A549 (cell line): ENCODE measurements around the gene SLC36A1. TPM values are rescaled to one million over a fixed set of nuclear protein-coding genes. Genes with fewer than 3 reads are reported as not detected.
A peak's percentile ranks its signal among the peaks of the same experiment; 100 is the strongest.

ENCODE experiments used
- ATAC-seq, 2 experiments: fragments of 200-7000 bp in 1 of 2; fragments of >200 bp in 1 of 2; cut with Nextera tagmentation in 1 of 2; cut with Tn5 transposase in 1 of 2; 3 replicates each; pipeline versions ENCODE4 v1.8.0 to v1.9.1; 2018 to 2020; ENCODE audit warnings: mild to moderate bottlenecking in 1 of 2, moderate library complexity in 1 of 2
- CTCF ChIA-PET: fragments of 300-600 bp; sonication (Branson Sonifier 250); formaldehyde crosslinking; extraction: SDS; loops from one replicate; lab custom pipeline; 2021; ENCODE audit warnings: antibody characterized with exemption, inconsistent platforms; lab: Yijun Ruan, JAX
- POLR2A ChIA-PET: fragments of 350-600 bp; formaldehyde crosslinking; extraction: SDS; loops from one replicate; lab custom pipeline; 2021; ENCODE audit warnings: antibody characterized with exemption, inconsistent platforms; lab: Yijun Ruan, JAX
- DNase-seq, 2 experiments: peaks; one replicate each; pipeline versions ENCODE4 v3.0.0 to v3.0.0-alpha.2; 2011 to 2016; ENCODE audit warnings: low read depth in 1 of 2, low spot score in 1 of 2
- FAIRE-seq: peaks from 2 replicates; lab custom pipeline; 2011; peaks lifted over from hg19 to GRCh38; lab: Jason Lieb, UNC
- H3K27ac ChIP-seq, 2 experiments: fragments of >200 bp; sonication (Bioruptor Twin); formaldehyde crosslinking; 3 replicates each; pipeline ENCODE4 v1.5.1; 2016 to 2017
- H3K4me1 ChIP-seq: fragments of >200 bp; sonication (Bioruptor Twin); formaldehyde crosslinking; 3 replicates; pipeline ENCODE4 v1.6.1; 2016
- H3K4me2 ChIP-seq: fragments of >200 bp; sonication (Bioruptor Twin); formaldehyde crosslinking; 3 replicates; pipeline ENCODE4 v1.6.1; 2016
- H3K4me3 ChIP-seq: fragments of >200 bp; sonication (Bioruptor Twin); formaldehyde crosslinking; 3 replicates; pipeline ENCODE4 v1.5.1; 2016
- H3K9me3 ChIP-seq: fragments of >200 bp; sonication (Bioruptor Twin); formaldehyde crosslinking; 3 replicates; pipeline ENCODE4 v1.6.1; 2016
- BHLHE40 ChIP-seq: IDR thresholded peaks from 2 replicates; pipeline ENCODE4 v1.6.1; 2012; ENCODE audit warnings: low read depth, low read length, inconsistent platforms
- CBX2 ChIP-seq: fragments of 200-600 bp; sonication (generic); IDR thresholded peaks from 2 replicates; pipeline ENCODE4 v1.6.1; 2016; ENCODE audit warnings: low read depth, mild to moderate bottlenecking, borderline replicate concordance
- CBX8 ChIP-seq: fragments of 200-600 bp; sonication (generic); IDR thresholded peaks from 2 replicates; pipeline ENCODE4 v1.6.1; 2016
- EP300 ChIP-seq, 2 experiments: fragments of >200 bp; sonication (Bioruptor Twin); formaldehyde crosslinking; IDR thresholded peaks; 2 replicates in 1 of 2; 3 replicates in 1 of 2; pipeline ENCODE4 v1.6.1; 2016 to 2017
- ESRRA ChIP-seq: fragments of 150-350 bp; IDR thresholded peaks from 2 replicates; pipeline ENCODE4 v1.6.1; 2014; ENCODE audit warnings: mild to moderate bottlenecking, low read length, borderline replicate concordance
- FOSB ChIP-seq: fragments of 250-450 bp; sonication (Bioruptor Pico); IDR thresholded peaks from 2 replicates; pipeline ENCODE4 v1.5.0; 2020; ENCODE audit warnings: mild to moderate bottlenecking, moderate library complexity
- FOSL2 ChIP-seq, 2 experiments: fragments of 450-650 bp in 1 of 2; fragments of >200 bp in 1 of 2; sonication (Bioruptor Twin) in 1 of 2; formaldehyde crosslinking; IDR thresholded peaks; 2 replicates each; pipeline versions ENCODE4 v1.5.0 to v1.6.1; 2016 to 2020; ENCODE audit warnings: mild to moderate bottlenecking in 1 of 2, moderate library complexity in 1 of 2
- HDAC2 ChIP-seq: fragments of 200-600 bp; sonication (generic); IDR thresholded peaks from 2 replicates; pipeline ENCODE4 v1.6.1; 2016
- KDM5A ChIP-seq: fragments of 200-600 bp; sonication (generic); IDR thresholded peaks from 2 replicates; pipeline ENCODE4 v1.6.1; 2016; ENCODE audit warnings: antibody characterized with exemption, mild to moderate bottlenecking
- MAZ ChIP-seq: fragments of 150-350 bp; IDR thresholded peaks from 2 replicates; pipeline ENCODE4 v1.6.1; 2014; ENCODE audit warnings: antibody characterized with exemption, low read depth, low read length, borderline replicate concordance
- MYC ChIP-seq: IDR thresholded peaks from 2 replicates; pipeline ENCODE4 v1.6.1; 2012; ENCODE audit warnings: mild to moderate bottlenecking, inconsistent platforms, low read length, improper control_type of control experiment, borderline replicate concordance
- NFE2L2 ChIP-seq: fragments of 150-350 bp; conservative IDR thresholded peaks from 2 replicates; pipeline ENCODE4 v1.6.1; 2014; ENCODE audit warnings: low read length
- PHF8 ChIP-seq: fragments of 200-600 bp; sonication (generic); IDR thresholded peaks from 2 replicates; pipeline ENCODE4 v1.6.1; 2016; ENCODE audit warnings: low read depth, mild to moderate bottlenecking, antibody characterized with exemption, moderate library complexity, borderline replicate concordance
- RCOR1 ChIP-seq: fragments of 150-350 bp; IDR thresholded peaks from 2 replicates; pipeline ENCODE4 v1.6.1; 2014; ENCODE audit warnings: antibody characterized with exemption, low read length, low read depth
- SREBF2 ChIP-seq: fragments of 450-650 bp; IDR thresholded peaks from 2 replicates; pipeline ENCODE4 v1.6.1; 2014; ENCODE audit warnings: mild to moderate bottlenecking, moderate library complexity
- ZFP36 ChIP-seq: fragments of 450-650 bp; IDR thresholded peaks from 2 replicates; pipeline ENCODE4 v1.6.1; 2014; ENCODE audit warnings: borderline replicate concordance; ENCODE audit not compliant: partially characterized antibody
- WGBS: methylation state at CpG from one replicate; pipeline ENCODE4 v1.1.6; 2017; ENCODE audit errors: missing lambda C conversion rate; 5-methylcytosine and 5-hydroxymethylcytosine counted together
- polyA plus RNA-seq, 4 experiments: library from polyadenylated mRNA; depleted of rRNA in 3 of 4; stranded (reverse); fragments of >200 nt; fragmentation: RNase III in 1 of 4; extraction: RNeasy Plus Mini Kit Qiagen cat#74134 plus additional on column Dnase treatment in 1 of 4; gene quantifications; 2 replicates in 3 of 4; 3 replicates in 1 of 4; pipeline ENCODE4 v1.2.3, GENCODE V29; 2011 to 2017
- TF ChIP-seq, protein P1 (sequence below): fragments of 450-650 bp; IDR thresholded peaks from 2 replicates; pipeline ENCODE4 v1.6.1; 2014; ENCODE audit warnings: antibody characterized with exemption
- TF ChIP-seq, protein P2 (sequence below): fragments of >200 bp; sonication (Bioruptor Twin); formaldehyde crosslinking; IDR thresholded peaks from 3 replicates; pipeline ENCODE4 v1.5.1; 2016
- TF ChIP-seq, protein P3 (sequence below): fragments of >200 bp; sonication (Bioruptor Twin); formaldehyde crosslinking; IDR thresholded peaks from 2 replicates; pipeline ENCODE4 v1.6.1; 2016
- TF ChIP-seq, protein P4 (sequence below): fragments of >200 bp; sonication (Bioruptor Twin); formaldehyde crosslinking; IDR thresholded peaks from 3 replicates; pipeline ENCODE4 v1.6.1; 2016
- TF ChIP-seq, protein P5 (sequence below): fragments of 200-600 bp; sonication (generic); IDR thresholded peaks from 2 replicates; pipeline ENCODE4 v1.6.1; 2016; ENCODE audit warnings: antibody characterized with exemption, mild to moderate bottlenecking, moderate library complexity

The SLC36A1 gene
- polyA plus RNA-seq, 2 of the 4 experiments (the other 2 are of a cell fraction) = 7.4 to 10.8 TPM

DNA sequence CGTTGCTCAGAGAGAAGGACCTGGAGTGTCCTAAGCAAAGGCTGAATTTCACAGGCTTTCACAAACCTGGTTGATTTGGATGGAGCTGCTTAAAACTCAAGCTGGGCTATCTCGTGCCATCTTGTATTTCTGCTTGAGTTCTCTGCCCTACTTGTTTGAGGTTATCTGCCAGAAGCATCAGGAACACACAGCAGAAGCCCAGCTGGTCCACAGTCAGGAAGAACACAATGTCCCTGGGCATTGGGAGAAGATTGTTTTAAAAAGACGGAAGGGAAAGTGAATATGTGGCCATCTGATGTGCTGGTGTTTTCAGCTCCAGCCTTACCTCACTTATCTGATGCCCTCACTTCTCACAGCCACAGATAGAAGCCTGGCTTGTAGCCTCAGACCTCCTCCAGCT lies 32.9 kb upstream of the SLC36A1 start:
- Histone ChIP-seq H3K4me2 (no peak overlapping the region), H3K4me1 (no peaks in the 10 kb centered on the region), H3K27ac (no peak overlapping the region), H3K9me3 (peaks cover 25% of the 10 kb centered on the region; the same call in 2 of the 3 replicates), H3K4me3 (no peak overlapping the region)
- TF ChIP-seq ESRRA (no peak), HDAC2 (no peak), EP300 (IDR thresholded peaks at IDR 0.05) (no peak), NFE2L2 (no peak)
- TF ChIP-seq, protein P1, sequence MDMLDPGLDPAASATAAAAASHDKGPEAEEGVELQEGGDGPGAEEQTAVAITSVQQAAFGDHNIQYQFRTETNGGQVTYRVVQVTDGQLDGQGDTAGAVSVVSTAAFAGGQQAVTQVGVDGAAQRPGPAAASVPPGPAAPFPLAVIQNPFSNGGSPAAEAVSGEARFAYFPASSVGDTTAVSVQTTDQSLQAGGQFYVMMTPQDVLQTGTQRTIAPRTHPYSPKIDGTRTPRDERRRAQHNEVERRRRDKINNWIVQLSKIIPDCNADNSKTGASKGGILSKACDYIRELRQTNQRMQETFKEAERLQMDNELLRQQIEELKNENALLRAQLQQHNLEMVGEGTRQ = no peak
- FAIRE-seq = no peak
- no peak for ATAC-seq
- CTCF ChIA-PET = interaction anchor here (1.0 to 1.5 kb wide), 2 partner anchors 10 to 30 kb away, joined by 4 to 5 read pairs; no protein-coding TSS in a partner anchor
- POLR2A ChIA-PET = no interaction called here
- WGBS = 15% methylated on average over 3 of the region's 3 CpGs
- DNase-seq = no peak

DNA sequence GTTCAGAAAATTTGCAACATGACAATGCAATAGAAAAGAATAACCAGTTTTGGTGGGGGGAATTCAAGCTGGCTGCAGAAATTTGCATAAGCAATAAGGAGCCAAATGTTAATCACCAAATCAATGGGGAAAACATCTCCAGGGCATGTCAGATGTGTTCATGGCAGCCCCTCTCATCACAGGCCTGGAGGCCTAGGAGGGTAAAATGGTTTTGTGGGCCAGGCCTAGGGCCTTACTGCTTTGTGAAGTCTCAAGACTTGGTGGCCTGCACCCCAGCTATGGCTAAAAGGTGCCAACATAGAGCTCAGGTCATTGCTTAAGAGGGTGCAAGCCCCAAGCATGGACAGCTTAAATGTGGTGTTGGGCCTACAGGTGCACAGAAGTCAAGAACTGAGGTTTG lies 29.7 kb upstream of the SLC36A1 start:
- ChIA-PET POLR2A (no interaction called here), CTCF (no interaction called here)
- Histone ChIP-seq H3K4me2 (no peak overlapping the region), H3K4me1 (no peaks in the 10 kb centered on the region), H3K9me3 (peaks cover 22% of the 10 kb centered on the region; the same call in 2 of the 3 replicates), H3K4me3 (no peak overlapping the region), H3K27ac (no peak overlapping the region)
- no peak for FAIRE-seq
- TF ChIP-seq ZFP36 = peak; percentile 94
- TF ChIP-seq, protein P2, sequence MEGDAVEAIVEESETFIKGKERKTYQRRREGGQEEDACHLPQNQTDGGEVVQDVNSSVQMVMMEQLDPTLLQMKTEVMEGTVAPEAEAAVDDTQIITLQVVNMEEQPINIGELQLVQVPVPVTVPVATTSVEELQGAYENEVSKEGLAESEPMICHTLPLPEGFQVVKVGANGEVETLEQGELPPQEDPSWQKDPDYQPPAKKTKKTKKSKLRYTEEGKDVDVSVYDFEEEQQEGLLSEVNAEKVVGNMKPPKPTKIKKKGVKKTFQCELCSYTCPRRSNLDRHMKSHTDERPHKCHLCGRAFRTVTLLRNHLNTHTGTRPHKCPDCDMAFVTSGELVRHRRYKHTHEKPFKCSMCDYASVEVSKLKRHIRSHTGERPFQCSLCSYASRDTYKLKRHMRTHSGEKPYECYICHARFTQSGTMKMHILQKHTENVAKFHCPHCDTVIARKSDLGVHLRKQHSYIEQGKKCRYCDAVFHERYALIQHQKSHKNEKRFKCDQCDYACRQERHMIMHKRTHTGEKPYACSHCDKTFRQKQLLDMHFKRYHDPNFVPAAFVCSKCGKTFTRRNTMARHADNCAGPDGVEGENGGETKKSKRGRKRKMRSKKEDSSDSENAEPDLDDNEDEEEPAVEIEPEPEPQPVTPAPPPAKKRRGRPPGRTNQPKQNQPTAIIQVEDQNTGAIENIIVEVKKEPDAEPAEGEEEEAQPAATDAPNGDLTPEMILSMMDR = no peak
- ATAC-seq = no peak
- no peak for DNase-seq

DNA sequence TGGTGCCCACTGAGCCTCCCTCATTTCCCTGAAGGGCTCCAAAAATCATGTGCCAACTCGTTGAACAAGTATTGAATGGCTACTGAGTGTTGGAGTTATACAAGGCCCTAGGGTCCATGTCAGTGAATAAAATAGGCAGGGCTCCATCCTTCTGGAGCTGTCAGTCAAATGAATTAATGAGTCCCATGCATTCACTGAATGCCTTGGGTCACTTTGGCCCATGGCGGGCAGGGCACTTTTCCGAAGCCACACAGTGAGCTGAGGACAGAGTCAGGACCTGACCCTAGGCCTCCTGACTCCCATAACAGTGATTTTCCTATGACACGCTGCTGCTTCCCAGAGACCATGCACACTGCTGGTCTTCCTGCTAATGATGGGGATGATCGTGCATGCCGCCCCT lies 27.3 kb upstream of the SLC36A1 start:
- Histone ChIP-seq H3K4me1 (no peaks in the 10 kb centered on the region), H3K4me2 (no peak overlapping the region), H3K4me3 (no peak overlapping the region), H3K9me3 (peaks cover 22% of the 10 kb centered on the region; the same call in 2 of the 3 replicates), H3K27ac (no peak overlapping the region)
- ATAC-seq (no peak), FAIRE-seq (no peak), DNase-seq (no peak)
- 76% methylated on average over 4 of the region's 6 CpGs for WGBS
- POLR2A ChIA-PET = no interaction called here
- TF ChIP-seq FOSB = no peak
- TF ChIP-seq, protein P3, sequence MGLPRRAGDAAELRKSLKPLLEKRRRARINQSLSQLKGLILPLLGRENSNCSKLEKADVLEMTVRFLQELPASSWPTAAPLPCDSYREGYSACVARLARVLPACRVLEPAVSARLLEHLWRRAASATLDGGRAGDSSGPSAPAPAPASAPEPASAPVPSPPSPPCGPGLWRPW = no peak
- CTCF ChIA-PET = no interaction called here

DNA sequence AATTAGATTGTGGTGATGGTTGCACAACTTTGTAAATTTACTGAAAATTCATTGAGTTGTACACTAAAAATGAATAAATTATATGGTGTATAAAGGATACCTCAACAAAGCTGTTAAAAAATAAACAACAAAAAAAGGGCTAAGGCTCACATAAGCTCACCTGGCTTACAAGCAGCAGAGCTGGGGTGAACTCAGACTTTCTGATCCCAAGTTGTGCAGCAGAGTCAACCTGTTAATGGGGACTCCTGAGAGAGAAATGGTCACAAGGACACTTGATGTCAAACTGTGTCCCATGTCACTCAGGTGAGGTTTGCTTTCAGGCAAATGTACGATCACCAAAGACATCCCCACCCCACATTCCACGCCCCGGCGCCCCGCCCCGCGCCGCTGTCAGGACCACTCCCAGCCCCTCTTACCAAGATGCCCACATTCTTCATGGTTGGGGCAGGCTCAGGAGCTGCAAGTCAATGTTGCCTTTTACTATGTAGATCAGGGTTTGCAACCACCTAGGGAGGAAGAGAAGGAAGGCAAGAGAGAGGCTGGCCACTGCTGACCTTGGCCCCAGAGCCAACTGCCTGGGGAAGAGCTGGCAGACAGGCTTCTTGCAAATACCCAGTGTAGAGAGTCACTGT lies 22.4 kb upstream of the SLC36A1 start:
- no peaks in the 10 kb centered on the region for H3K4me1 ChIP-seq
- no peak overlapping the region for H3K4me2 ChIP-seq
- no peak overlapping the region for H3K4me3 ChIP-seq
- no peaks in the 10 kb centered on the region for H3K9me3 ChIP-seq
- 0% methylated on average over 1 of the region's 8 CpGs for whole genome bisulfite sequencing
- H3K27ac ChIP-seq = no peak overlapping the region
- CTCF ChIA-PET = interaction anchor here (1.3 to 1.6 kb wide), 2 partner anchors 22 to 23 kb away, joined by 3 to 4 read pairs; partner anchors contain the start of gene SLC36A1
- DNase-seq = no peak
- no peak for ATAC-seq
- POLR2A ChIA-PET = no interaction called here
- no peak for FAIRE-seq
- TF ChIP-seq, protein P1 = no peak
- TF ChIP-seq, protein P4, sequence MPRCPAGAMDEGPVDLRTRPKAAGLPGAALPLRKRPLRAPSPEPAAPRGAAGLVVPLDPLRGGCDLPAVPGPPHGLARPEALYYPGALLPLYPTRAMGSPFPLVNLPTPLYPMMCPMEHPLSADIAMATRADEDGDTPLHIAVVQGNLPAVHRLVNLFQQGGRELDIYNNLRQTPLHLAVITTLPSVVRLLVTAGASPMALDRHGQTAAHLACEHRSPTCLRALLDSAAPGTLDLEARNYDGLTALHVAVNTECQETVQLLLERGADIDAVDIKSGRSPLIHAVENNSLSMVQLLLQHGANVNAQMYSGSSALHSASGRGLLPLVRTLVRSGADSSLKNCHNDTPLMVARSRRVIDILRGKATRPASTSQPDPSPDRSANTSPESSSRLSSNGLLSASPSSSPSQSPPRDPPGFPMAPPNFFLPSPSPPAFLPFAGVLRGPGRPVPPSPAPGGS = no peak
- no peak for TF ChIP-seq FOSL2 (IDR thresholded peaks at IDR 0.05)
- no peak for TF ChIP-seq FOSL2 (CRISPR knock-in tag; IDR thresholded peaks at IDR 0.05)
- TF ChIP-seq SREBF2 = no peak
- no peak for TF ChIP-seq MYC
- no peak for TF ChIP-seq KDM5A
- no peak for TF ChIP-seq CBX2
- TF ChIP-seq BHLHE40 = no peak
- TF ChIP-seq MAZ = no peak
- TF ChIP-seq, protein P5, sequence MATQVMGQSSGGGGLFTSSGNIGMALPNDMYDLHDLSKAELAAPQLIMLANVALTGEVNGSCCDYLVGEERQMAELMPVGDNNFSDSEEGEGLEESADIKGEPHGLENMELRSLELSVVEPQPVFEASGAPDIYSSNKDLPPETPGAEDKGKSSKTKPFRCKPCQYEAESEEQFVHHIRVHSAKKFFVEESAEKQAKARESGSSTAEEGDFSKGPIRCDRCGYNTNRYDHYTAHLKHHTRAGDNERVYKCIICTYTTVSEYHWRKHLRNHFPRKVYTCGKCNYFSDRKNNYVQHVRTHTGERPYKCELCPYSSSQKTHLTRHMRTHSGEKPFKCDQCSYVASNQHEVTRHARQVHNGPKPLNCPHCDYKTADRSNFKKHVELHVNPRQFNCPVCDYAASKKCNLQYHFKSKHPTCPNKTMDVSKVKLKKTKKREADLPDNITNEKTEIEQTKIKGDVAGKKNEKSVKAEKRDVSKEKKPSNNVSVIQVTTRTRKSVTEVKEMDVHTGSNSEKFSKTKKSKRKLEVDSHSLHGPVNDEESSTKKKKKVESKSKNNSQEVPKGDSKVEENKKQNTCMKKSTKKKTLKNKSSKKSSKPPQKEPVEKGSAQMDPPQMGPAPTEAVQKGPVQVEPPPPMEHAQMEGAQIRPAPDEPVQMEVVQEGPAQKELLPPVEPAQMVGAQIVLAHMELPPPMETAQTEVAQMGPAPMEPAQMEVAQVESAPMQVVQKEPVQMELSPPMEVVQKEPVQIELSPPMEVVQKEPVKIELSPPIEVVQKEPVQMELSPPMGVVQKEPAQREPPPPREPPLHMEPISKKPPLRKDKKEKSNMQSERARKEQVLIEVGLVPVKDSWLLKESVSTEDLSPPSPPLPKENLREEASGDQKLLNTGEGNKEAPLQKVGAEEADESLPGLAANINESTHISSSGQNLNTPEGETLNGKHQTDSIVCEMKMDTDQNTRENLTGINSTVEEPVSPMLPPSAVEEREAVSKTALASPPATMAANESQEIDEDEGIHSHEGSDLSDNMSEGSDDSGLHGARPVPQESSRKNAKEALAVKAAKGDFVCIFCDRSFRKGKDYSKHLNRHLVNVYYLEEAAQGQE = no peak
- no peak for TF ChIP-seq CBX8
- no peak for TF ChIP-seq PHF8
- no peak for TF ChIP-seq RCOR1
